Stimulated activated CD8-positive, alpha-beta memory T cell treated with anti-CD3 and anti-CD28 coated beads, Interleukin-15, amount 100 ng/mL, for 1 hour (primary cell): ENCODE data around the gene CLEC6A.
"Not testable (repeated sequence)": the region's sequence is repeated elsewhere in the genome, so short reads cannot be mapped to it uniquely, and the experiment has no call there.

Experiments
- DNase-seq: peaks from one replicate; pipeline ENCODE4 v3.0.0-alpha.2; 2020; ENCODE audit warnings: low read depth

CLEC6A gene

GRCh38 chr12:8455727-8456360 lies at the start of gene CLEC6A:
Gene CLEC6A, plus strand, starts transcription at chr12:8455962. Its CDS starts 150 bp downstream, at chr12:8456112.
- no peak for DNase-seq

- DNase-seq, result not testable (repeated sequence)
Observed at GRCh38 chr12:8419576-8419975, 36.2 kb upstream of the CLEC6A start.

- DNase-seq, result no peak
Observed at GRCh38 chr12:8420506-8420905, 35.3 kb upstream of the CLEC6A start.

- not testable (repeated sequence) for DNase-seq
Observed at GRCh38 chr12:8444536-8445278, 11.1 kb upstream of the CLEC6A start.

- no peak for DNase-seq
Observed at GRCh38 chr12:8445731-8446130, 10.0 kb upstream of the CLEC6A start.

GRCh38 chr12:8446642-8447547 lies 8.9 kb upstream of the CLEC6A start:
- no peak for DNase-seq

GRCh38 chr12:8449355-8449859 lies 6.4 kb upstream of the CLEC6A start:
- no peak for DNase-seq

- no peak for DNase-seq
Observed at GRCh38 chr12:8452036-8452435, 3.7 kb upstream of the CLEC6A start.

- DNase-seq, result no peak
Observed at GRCh38 chr12:8453021-8453513, 2.7 kb upstream of the CLEC6A start.

- no peak for DNase-seq
Observed at GRCh38 chr12:8453796-8454195, 2.0 kb upstream of the CLEC6A start.

GRCh38 chr12:8455271-8455670 lies 491 bp upstream of the CLEC6A start:
- no peak for DNase-seq

- no peak for DNase-seq
Observed at GRCh38 chr12:8461426-8461825, 5.7 kb downstream of the CLEC6A start.

GRCh38 chr12:8465301-8465996 lies 9.7 kb downstream of the CLEC6A start:
- DNase-seq, result no peak

- DNase-seq, result no peak
Observed at GRCh38 chr12:8466241-8466640, 10.5 kb downstream of the CLEC6A start.

- DNase-seq, result no peak
Observed at GRCh38 chr12:8471090-8471489, 15.3 kb downstream of the CLEC6A start.

- DNase-seq, result no peak
Observed at GRCh38 chr12:8475508-8476203, 19.9 kb downstream of the CLEC6A start.

- no peak for DNase-seq
Observed at GRCh38 chr12:8482571-8483061, 26.9 kb downstream of the CLEC6A start.

GRCh38 chr12:8483079-8483478 lies 27.3 kb downstream of the CLEC6A start:
- no peak for DNase-seq

GRCh38 chr12:8491646-8492530 lies 36.1 kb downstream of the CLEC6A start:
- no peak for DNase-seq

- peak; percentile 5 for DNase-seq
Observed at GRCh38 chr12:8493084-8493483, 37.3 kb downstream of the CLEC6A start.
